GM19351 (cell line): Measurements from ENCODE around the gene CLDN15.
"Not testable (repeated sequence)": the region's sequence is repeated elsewhere in the genome, so short reads cannot be mapped to it uniquely, and the experiment has no call there.

Source experiments
- ATAC-seq: cut with Tn5 transposase; IDR thresholded peaks from one replicate; pipeline ENCODE4 v1.9.1; 2021; ENCODE audit warnings: mild to moderate bottlenecking, moderate library complexity; ENCODE audit not compliant: unreplicated experiment

The CLDN15 gene

DNA sequence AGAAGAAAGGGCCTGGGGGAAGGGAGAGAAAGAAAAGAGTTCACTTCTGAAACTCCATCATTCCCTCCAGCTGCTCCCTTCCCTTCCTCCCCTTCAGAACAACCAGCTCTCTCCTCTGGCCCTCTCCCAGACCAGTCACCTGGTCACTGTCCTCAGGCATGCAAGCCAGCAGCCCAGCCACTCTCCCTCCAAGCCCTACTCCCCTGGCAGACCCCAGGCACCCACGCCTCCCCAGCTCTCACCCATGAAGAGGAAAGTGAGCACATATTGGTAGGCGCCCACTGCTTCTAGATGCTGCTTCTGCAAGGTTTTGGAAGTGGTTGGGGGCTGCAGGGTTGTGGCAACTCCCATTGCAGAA, 37.1 kb downstream of the CLDN15 start:
- ATAC-seq, result no peak

DNA sequence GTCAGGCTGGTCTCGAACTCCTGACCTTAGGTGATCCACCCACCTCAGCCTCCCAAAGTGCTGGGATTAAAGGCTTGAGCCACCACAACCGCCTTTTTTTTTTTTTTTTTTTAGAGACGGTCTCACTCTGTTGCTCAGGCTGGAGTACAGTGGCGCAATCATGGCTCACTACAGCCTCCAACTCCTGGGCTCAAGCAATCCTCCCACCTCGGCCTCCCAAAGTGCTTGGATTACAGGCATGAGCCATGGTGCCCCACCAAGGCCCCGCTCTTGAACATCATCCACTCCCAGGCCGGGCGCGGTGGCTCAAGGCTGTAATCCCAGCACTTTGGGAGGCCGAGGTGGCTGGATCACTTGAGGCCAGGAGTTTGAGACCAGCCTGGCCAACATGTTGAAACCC, 38.1 kb downstream of the CLDN15 start:
- ATAC-seq, result not testable (repeated sequence)

DNA sequence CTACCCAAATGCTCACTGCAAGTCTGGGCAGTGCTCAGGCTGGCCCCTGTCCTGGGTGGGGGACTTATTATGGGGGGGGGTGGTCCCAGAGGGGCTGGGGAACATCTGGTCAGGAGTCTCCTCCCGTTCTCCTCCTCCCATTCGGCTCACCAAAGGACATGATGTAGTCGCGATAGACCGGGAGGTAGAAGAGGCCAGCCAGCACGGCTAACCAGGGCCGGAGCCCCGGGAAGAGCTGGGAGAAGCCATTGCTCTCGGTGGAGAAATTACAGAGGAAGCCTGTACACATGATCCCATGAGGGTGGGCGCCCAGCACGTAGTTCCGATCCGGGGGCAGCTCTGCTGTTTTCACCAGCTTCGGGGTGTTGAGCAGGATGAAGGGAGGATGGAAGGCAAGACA, 39.1 kb downstream of the CLDN15 start:
- ATAC-seq, result no peak

DNA sequence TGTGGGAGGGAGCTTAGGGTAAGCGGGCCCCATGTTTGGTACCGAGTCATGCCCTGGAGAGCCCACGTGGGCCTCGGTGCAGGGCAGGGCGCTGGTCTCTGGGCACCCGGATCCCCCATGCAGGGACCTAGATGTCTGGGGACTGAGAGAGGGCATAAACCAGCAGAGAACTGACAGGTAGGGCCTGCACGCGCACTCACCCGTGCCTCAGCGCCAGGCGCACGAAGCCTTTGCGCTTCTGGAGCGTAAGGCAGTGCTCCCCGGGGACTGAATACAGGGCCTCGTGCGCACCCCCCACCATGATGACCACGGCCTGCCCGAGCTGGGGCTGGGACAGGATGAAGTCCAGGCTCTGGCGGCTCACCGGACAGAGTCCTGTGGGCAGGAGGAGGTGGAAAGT, 39.6 kb downstream of the CLDN15 start:
- ATAC-seq, result no peak

DNA sequence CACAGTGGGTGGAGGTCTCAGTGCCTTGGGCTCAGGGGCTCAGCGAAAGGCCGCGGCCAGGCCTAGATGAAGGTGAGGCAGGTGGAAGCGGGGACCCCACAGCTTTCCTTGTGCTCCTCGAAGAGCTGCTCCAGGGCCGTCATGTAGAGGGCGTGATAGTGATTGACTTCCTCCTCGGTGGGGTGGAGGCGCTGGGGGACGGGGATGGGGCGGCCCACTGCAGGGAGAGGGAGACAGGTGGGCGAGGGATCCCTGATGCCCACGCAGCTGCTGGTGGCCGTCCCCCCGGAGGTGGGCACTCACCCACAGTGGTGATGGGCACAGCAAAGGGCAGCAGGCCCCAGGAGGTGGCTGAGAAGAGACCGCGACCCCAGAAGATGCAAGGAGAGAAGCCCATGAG, 41.7 kb downstream of the CLDN15 start:
- no peak for ATAC-seq

DNA sequence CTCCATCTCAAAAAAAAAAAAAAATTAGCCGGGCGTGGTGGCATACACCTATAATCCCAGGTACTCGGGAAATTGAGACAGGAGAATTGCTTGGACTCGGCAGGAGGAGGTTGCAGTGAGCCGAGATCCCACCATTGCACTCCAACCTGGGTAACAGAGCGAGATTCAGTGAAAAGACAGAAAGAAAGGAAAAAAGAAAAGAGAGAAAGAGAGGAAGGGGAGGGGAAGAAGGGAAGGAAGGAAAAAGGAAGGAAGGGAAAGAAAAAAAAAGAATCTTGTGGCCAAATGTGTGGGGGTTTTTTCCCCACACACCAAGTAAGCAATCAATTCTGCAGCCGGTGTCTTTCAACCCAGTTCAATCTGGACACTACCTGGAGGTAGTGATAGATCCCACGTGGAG, 48.5 kb downstream of the CLDN15 start:
- ATAC-seq, result no peak

DNA sequence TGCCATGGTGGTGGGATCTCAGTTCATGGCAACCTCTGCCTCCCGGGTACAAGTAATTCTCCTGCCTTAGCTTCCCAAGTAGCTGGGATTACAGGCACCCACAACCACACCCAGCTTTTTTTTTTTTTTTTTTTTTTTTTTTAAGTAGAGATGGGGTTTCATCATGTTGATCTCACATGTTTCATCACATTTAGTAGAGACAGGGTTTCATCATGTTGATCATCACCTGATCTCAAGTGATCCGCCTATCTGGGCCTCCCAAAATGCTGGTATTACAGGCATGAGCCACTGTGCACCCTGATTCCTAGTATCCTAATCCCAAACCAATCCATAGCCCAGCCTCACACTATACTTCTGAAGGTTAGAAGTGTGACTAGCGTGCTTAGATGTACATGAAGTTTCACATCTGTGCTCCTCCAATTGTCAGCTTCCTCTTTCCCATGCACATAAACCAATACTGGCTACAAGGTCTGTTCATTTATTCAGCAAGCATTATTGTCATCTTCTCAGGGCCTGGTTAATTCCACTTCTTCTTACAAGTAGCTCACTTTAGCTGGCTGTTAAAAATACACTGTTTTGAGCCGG, 50.7 kb downstream of the CLDN15 start:
- no peak for ATAC-seq

DNA sequence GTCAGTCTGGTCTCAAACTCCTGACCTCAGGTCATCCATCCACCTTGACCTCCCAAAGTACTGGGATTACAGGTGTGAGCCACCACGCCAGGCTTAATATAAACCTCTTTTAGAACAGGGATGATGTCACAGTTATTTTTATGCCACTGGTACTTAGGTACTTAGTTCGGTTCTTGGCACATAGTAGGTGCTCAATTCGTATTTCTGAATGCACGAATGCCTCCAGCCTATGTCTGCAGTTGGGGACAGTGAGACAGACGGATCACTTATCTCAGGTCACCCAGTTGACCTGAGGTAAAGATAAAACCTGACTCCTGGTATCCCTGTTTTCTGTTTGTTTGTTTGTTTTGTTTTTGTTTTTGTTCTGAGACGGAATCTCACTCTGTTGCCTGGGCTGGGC, 51.4 kb downstream of the CLDN15 start:
- ATAC-seq, result no peak

DNA sequence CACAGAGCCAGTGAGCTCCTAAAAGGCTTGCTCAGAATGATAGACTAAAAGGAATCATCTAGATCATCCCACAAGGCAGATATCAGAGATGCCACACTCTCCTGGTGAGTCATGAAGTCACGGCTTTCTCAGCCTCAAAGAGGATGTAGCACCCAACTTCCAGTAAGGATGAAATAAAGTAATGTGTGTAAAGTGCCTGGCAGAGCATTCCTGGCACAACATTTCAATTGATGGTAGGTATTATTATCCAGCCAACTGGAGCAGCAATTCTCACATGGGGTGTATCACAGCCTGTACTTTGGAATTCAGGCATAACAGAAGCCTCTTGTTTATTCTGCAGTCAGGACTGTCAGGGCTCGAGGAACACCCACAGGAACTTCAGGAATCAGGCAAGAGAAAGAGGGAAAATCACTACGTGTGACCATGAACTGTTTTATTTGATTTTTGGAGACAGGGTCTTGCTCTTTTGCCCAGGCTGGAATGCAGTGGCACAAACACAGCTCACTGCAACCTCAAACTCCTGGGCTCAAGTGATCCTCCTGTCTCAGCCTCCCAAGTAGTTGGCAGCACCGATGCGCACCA, 52.3 kb downstream of the CLDN15 start:
- ATAC-seq, result no peak
